DLD1 (cell line): ENCODE data around the gene PCDHGA5.
"Not testable (repeated sequence)": the region's sequence is repeated elsewhere in the genome, so short reads cannot be mapped to it uniquely, and the experiment has no call there.

Experiments used
- in situ Hi-C: cut with HindIII; loops from 2 replicates; pipeline ENCODE4 v1.10.0; 2017; ENCODE audit warnings: low sequenced_read_pairs

The PCDHGA5 gene

DNA sequence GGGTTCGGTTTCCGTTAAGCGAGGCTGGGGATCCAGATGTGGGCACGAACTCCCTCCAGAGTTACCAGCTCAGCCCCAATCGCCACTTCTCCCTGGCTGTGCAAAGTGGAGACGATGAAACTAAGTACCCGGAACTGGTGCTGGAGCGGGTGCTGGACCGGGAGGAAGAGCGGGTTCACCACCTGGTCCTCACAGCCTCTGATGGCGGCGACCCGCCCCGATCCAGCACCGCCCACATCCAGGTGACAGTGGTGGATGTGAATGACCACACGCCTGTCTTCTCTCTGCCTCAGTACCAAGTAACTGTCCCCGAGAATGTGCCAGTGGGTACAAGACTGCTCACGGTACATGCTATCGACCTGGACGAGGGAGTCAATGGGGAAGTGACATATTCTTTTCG lies 19.4 kb downstream of the PCDHGA5 start:
- in situ Hi-C loops: no loop called here

DNA sequence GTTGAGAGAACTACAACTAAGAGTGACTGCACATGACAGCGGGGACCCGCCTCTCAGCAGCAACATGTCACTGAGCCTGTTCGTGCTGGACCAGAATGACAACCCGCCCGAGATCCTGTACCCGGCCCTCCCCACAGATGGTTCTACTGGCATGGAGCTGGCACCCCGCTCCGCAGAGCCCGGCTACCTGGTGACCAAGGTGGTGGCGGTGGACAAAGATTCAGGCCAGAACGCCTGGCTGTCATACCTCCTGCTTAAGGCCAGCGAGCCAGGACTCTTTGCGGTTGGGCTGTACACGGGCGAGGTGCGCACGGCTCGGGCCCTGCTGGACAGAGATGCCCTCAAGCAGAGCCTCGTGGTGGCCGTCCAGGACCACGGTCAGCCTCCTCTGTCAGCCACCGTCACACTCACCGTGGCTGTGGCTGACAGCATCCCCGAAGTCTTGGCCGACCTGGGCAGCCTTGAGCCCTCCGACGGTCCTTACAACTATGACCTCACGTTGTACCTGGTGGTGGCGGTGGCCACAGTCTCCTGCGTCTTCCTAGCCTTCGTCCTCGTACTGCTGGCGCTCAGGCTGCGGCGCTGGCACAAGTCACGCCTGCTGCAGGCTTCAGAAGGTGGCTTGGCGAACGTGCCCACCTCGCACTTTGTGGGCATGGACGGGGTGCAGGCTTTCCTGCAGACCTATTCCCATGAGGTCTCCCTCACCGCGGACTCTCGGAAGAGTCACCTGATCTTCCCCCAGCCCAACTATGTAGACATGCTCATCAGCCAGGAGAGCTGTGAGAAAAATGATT lies 20.7 kb downstream of the PCDHGA5 start:
- in situ Hi-C loops: no loop called here

DNA sequence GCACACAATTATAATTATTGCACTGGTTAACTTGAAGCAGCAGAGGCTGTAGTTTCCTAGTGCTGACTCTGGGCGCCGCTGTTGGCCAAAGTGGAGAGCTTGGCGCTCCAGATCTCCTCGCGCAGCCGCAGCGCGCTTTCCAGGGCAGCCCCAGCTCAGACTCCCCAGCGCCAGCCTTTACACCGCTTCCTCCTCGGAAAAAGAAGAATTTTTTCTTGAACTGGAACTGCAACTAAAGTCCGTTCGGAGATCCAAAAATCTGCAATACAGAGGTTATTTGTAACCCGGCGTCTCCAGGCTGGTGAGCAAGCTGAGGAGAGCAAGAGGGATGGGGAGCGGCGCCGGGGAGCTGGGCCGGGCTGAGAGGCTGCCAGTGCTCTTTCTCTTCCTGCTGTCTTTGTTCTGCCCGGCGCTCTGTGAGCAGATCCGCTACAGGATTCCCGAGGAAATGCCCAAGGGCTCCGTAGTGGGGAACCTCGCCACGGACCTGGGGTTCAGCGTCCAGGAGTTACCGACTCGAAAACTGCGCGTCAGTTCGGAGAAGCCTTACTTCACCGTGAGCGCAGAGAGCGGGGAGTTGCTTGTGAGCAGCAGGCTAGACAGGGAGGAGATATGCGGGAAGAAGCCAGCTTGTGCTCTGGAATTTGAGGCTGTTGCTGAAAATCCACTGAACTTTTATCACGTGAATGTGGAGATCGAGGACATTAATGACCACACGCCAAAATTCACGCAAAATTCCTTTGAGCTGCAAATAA lies 23.8 kb downstream of the PCDHGA5 start, which contains the start of gene PCDHGB4:
Gene PCDHGB4 (plus strand): TSS at position 142 of the 755 bp plus-strand sequence. CDS start 187 bp downstream, at position 329.
- in situ Hi-C loops: not testable (repeated sequence)

DNA sequence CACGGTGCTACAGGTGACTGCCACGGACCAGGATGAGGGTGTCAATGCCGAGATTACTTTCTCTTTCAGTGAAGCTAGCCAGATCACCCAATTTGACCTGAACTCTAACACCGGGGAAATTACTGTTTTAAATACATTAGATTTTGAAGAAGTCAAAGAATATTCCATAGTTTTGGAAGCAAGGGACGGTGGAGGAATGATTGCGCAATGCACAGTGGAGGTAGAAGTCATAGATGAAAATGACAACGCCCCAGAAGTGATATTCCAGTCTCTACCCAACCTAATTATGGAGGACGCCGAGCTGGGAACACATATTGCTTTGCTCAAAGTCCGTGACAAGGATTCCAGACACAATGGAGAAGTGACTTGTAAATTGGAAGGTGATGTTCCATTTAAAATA lies 24.7 kb downstream of the PCDHGA5 start:
- in situ Hi-C loops: no loop called here

DNA sequence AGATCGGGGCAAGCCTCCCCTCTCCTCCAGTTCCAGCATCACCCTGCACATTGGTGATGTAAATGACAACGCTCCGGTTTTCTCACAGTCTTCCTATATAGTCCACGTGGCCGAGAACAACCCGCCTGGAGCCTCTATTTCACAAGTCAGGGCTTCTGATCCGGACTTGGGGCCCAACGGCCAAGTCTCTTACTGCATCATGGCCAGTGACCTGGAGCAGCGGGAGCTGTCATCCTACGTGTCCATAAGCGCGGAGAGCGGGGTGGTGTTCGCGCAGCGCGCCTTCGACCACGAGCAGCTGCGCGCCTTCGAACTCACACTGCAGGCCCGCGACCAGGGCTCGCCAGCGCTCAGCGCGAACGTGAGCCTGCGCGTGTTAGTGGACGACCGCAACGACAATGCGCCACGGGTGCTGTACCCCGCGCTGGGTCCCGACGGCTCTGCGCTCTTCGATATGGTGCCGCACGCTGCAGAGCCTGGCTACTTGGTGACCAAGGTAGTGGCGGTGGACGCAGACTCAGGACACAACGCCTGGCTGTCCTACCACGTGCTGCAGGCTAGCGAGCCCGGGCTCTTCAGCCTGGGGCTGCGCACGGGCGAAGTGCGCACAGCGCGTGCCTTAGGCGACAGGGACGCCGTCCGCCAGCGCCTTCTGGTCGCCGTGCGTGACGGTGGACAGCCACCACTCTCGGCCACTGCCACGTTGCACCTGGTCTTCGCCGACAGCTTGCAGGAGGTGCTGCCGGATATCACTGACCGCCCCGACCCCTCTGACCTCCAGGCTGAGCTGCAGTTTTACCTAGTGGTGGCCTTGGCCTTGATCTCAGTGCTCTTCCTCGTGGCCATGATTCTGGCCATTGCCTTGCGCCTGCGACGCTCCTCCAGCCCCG lies 25.4 kb downstream of the PCDHGA5 start:
- in situ Hi-C loops: no loop called here

DNA sequence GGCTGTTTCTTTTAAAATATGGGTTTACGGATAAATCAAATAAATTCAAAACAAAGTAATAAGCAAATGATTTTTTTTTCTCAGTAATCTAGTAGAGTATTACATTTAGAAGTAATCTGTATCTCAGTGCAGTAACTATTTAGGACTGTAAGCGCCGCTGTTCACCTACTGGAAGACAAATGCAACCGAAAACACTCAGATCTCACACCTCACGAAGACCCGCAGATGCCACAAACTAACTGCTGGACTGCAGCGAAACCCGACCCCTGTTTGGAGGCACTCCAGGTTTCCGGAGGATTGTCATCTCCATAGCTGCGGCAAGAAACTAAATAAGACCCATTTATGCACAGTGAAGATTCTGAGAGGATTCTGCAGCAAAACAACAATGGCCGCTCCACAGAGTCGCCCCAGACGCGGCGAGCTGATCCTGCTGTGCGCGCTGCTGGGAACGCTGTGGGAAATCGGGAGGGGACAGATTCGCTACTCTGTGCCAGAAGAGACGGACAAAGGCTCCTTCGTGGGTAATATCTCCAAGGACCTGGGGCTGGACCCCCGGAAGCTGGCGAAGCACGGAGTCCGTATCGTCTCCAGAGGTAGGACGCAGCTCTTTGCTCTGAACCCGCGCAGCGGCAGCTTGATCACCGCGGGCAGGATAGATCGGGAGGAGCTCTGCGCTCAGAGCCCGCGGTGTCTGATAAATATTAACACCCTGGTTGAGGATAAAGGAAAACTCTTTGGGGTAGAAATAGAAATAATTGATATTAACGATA lies 28.7 kb downstream of the PCDHGA5 start, which contains the start of gene PCDHGA8:
Gene PCDHGA8 (plus strand): TSS at position 205 of the 770 bp plus-strand sequence. CDS start 181 bp downstream, at position 386.
- in situ Hi-C loops: no loop called here

DNA sequence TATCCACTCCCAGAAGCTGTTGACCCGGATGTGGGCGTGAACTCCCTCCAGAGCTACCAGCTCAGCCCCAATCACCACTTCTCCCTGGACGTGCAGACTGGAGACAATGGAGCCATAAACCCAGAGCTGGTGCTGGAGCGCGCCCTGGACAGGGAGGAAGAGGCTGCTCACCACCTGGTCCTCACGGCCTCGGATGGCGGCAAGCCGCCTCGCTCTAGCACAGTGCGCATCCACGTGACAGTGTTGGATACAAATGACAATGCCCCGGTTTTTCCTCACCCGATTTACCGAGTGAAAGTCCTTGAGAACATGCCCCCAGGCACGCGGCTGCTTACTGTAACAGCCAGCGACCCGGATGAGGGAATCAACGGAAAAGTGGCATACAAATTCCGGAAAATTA lies 29.3 kb downstream of the PCDHGA5 start:
- in situ Hi-C loops: no loop called here

DNA sequence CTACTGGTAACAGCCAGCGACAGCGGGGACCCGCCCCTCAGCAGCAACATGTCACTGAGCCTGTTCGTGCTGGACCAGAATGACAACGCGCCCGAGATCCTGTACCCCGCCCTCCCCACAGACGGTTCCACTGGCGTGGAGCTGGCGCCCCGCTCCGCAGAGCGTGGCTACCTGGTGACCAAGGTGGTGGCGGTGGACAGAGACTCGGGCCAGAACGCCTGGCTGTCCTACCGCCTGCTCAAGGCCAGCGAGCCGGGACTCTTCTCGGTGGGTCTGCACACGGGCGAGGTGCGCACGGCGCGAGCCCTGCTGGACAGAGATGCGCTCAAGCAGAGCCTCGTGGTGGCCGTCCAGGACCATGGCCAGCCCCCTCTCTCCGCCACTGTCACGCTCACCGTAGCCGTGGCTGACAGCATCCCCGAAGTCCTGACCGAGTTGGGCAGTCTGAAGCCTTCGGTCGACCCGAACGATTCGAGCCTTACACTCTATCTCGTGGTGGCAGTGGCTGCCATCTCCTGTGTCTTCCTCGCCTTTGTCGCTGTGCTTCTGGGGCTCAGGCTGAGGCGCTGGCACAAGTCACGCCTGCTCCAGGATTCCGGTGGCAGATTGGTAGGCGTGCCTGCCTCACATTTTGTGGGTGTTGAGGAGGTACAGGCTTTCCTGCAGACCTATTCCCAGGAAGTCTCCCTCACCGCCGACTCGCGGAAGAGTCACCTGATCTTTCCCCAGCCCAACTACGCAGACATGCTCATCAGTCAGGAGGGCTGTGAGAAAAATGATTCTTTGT lies 30.6 kb downstream of the PCDHGA5 start:
- in situ Hi-C loops: not testable (repeated sequence)

DNA sequence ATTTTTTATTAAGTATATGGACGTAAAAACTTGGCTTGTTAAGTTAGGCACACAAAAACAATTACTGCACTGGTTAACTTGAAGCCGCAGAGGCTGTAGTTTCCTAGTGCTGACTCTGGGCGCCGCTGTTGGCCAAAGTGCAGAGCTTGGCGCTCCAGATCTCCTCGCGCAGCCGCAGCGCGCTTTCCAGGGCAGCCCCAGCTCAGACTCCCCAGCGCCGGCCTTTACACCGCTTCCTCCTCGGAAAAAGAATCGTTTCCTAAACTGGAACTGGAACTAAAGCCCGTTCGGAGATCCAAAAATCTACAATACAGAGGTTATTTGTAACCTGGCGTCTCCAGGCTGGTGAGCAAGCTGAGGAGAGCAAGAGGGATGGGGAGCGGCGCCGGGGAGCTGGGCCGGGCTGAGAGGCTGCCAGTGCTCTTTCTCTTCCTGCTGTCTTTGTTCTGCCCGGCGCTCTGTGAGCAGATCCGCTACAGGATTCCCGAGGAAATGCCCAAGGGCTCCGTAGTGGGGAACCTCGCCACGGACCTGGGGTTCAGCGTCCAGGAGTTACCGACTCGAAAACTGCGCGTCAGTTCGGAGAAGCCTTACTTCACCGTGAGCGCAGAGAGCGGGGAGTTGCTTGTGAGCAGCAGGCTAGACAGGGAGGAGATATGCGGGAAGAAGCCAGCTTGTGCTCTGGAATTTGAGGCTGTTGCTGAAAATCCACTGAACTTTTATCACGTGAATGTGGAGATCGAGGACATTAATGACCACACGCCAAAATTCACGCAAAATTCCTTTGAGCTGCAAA lies 34.0 kb downstream of the PCDHGA5 start, which contains the start of gene PCDHGB5:
Gene PCDHGB5 (plus strand): TSS at position 192 of the 796 bp plus-strand sequence. CDS start 181 bp downstream, at position 373.
- in situ Hi-C loops: not testable (repeated sequence)

DNA sequence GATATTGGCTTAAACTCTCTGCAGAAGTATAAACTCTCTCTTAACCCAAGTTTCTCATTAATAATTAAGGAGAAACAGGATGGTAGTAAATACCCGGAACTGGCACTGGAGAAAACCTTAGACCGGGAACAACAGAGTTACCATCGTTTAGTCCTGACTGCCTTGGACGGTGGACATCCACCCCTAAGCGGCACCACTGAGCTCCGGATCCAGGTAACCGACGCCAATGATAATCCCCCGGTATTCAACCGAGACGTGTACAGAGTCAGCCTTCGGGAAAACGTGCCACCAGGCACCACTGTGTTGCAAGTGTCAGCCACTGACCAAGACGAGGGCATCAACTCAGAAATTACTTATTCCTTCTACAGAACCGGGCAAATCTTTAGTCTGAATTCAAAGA lies 34.6 kb downstream of the PCDHGA5 start:
- in situ Hi-C loops: no loop called here

DNA sequence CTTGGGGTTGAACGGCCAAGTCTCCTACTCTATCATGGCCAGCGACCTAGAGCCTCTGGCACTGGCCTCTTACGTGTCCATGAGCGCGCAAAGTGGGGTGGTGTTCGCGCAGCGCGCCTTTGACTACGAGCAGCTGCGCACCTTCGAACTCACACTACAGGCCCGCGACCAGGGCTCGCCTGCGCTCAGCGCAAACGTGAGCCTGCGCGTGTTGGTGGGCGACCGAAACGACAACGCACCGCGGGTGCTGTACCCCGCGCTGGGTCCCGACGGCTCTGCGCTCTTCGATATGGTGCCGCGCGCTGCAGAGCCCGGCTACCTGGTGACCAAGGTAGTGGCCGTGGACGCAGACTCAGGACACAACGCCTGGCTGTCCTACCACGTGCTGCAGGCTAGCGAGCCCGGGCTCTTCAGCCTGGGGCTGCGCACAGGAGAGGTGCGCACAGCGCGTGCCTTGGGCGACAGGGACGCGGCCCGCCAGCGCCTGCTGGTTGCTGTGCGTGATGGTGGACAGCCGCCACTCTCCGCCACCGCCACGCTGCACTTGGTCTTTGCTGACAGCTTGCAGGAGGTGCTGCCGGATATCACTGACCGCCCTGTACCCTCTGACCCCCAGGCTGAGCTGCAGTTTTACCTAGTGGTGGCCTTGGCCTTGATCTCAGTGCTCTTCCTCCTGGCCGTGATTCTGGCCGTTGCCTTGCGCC lies 35.7 kb downstream of the PCDHGA5 start:
- in situ Hi-C loops: no loop called here

DNA sequence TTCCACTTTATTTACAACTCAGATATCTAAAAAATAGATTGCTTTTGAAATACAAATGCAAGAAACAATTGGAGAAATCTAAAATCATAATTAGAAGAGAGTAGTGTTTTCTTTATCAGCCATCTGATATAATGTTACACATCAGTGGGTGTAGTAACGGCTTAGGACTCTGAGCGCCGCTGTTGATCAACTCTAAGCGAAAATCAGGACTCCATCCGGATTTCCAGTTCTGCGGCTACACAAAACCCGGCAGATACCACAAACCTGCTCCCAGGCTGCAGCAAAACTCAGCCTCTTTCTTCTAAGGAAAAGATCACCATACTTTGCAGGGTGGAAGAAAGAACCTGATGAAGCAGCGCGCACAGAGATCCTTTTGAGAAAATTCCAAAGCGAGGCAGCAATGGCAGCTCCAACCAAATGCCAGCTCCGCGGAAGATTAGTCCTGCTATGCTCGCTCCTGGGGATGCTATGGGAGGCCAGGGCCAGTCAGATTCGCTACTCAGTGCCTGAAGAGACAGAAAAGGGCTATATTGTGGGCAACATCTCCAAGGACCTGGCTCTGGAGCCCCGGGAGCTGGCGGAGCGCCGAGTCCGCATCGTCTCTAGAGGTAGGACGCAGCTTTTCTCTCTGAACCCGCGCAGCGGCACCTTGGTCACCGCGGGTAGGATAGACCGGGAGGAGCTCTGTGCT lies 38.7 kb downstream of the PCDHGA5 start, which contains the start of gene PCDHGA9:
Gene PCDHGA9 (plus strand): TSS at position 226 of the 691 bp plus-strand sequence. CDS start 175 bp downstream, at position 401.
- in situ Hi-C loops: no loop called here

DNA sequence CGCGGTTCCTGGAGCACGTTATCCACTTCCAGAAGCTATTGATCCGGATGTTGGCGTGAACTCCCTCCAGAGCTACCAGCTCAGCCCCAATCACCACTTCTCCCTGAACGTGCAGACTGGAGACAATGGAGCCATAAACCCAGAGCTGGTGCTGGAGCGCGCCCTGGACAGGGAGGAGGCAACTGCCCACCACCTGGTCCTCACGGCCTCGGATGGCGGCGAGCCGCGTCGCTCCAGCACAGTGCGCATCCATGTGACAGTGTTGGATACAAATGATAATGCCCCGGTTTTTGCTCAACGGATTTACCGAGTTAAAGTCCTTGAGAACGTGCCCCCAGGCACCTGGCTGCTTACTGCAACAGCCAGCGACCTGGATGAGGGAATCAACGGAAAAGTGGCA lies 39.4 kb downstream of the PCDHGA5 start:
- in situ Hi-C loops: no loop called here

DNA sequence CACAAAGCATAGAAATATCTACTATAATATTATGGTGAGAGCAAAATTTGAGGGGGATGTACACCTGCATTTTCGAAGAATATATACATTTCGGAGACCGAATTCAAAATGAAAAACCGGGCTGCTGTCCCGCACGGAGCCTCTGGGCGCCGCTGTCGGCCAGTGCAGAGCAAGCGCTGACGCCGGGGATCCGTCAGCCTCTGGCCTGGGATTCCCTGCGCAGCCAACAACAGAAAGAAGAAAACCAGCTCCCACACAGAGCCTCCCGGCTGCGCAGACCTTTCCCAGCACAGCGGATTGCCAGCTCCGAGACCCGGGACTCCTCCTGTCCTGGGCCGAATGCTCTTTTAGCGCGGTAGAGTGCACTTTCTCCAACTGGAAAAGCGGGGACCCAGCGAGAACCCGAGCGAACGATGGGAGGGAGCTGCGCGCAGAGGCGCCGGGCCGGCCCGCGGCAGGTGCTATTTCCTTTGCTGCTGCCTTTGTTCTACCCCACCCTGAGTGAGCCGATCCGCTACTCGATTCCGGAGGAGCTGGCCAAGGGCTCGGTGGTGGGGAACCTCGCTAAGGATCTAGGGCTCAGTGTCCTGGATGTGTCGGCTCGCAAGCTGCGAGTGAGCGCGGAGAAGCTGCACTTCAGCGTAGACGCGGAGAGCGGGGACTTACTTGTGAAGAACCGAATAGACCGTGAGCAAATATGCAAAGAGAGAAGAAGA lies 44.0 kb downstream of the PCDHGA5 start, which contains the start of gene PCDHGB6:
Gene PCDHGB6 (plus strand): TSS at position 232 of the 716 bp plus-strand sequence. CDS start 182 bp downstream, at position 414.
- in situ Hi-C loops: not testable (repeated sequence)

DNA sequence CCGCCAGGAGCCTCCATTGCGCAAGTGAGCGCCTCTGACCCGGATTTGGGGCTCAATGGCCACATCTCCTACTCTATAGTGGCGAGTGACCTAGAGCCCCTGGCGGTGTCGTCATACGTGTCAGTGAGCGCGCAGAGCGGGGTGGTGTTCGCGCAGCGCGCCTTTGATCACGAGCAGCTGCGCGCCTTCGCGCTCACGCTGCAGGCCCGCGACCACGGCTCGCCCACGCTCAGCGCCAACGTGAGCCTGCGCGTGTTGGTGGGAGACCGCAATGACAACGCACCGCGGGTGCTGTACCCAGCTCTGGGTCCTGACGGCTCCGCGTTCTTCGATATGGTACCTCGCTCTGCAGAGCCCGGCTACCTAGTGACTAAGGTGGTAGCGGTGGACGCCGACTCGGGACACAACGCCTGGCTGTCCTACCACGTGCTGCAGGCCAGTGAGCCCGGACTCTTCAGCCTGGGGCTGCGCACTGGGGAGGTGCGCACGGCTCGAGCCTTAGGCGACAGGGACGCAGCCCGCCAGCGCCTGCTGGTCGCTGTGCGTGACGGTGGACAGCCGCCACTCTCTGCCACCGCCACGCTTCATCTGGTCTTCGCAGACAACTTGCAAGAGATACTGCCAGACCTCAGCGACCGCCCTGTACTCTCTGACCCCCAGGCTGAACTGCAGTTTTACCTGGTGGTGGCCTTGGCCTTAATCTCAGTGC lies 45.8 kb downstream of the PCDHGA5 start:
- in situ Hi-C loops: no loop called here

DNA sequence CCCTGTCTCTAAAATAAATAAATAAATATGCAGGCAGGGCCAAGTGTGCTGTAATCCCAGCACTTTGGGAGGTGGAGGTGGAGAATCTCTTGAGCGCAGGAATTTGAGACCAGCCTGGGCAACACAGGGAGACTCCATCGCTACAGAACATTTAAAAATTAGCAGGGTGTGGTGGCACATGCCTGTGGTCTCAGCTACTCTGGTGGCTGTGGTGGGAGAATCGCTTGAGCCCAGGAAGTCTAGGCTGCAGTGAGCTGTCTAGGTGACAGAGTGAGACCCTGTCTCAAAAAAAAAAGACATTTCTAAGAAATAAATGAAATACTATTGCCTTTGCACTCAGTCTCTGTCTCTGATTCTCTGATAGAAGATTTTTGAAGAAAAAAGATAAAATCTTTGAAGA lies 47.6 kb downstream of the PCDHGA5 start:
- in situ Hi-C loops: no loop called here
